Dendritic cell treated with granulocyte-macrophage colony-stimulating factor and Interleukin-4, amounts not matched to agents 40 ng/mL and 50 ng/mL, for 4 days (primary cell): Measurements from ENCODE around the gene CYP1B1.
A peak's percentile ranks its signal among the peaks of the same experiment; 100 is the strongest.

Experiments used
- H3K27ac Mint-ChIP-seq: one replicate; pipeline ENCODE4 v1.8.0; 2022; ENCODE audit warnings: mild to moderate bottlenecking, mixed read lengths
- H3K27me3 Mint-ChIP-seq: one replicate; pipeline ENCODE4 v1.8.0; 2022; ENCODE audit warnings: mild to moderate bottlenecking, mixed read lengths
- H3K36me3 Mint-ChIP-seq: one replicate; pipeline ENCODE4 v1.8.0; 2022; ENCODE audit warnings: low read depth, mixed read lengths
- H3K4me1 Mint-ChIP-seq: one replicate; pipeline ENCODE4 v1.8.0; 2022; ENCODE audit warnings: low read depth, mixed read lengths
- H3K4me3 Mint-ChIP-seq: one replicate; pipeline ENCODE4 v1.8.0; 2022; ENCODE audit warnings: mild to moderate bottlenecking, moderate library complexity, mixed read lengths
- H3K9me3 Mint-ChIP-seq: one replicate; pipeline ENCODE4 v1.8.0; 2022; ENCODE audit warnings: mixed read lengths
- intact Hi-C: fragments of 100-400 bp; cut with micrococcal nuclease; formaldehyde crosslinking; loops from one replicate; pipeline ENCODE4 v1.15.0; 2022

Gene CYP1B1

DNA sequence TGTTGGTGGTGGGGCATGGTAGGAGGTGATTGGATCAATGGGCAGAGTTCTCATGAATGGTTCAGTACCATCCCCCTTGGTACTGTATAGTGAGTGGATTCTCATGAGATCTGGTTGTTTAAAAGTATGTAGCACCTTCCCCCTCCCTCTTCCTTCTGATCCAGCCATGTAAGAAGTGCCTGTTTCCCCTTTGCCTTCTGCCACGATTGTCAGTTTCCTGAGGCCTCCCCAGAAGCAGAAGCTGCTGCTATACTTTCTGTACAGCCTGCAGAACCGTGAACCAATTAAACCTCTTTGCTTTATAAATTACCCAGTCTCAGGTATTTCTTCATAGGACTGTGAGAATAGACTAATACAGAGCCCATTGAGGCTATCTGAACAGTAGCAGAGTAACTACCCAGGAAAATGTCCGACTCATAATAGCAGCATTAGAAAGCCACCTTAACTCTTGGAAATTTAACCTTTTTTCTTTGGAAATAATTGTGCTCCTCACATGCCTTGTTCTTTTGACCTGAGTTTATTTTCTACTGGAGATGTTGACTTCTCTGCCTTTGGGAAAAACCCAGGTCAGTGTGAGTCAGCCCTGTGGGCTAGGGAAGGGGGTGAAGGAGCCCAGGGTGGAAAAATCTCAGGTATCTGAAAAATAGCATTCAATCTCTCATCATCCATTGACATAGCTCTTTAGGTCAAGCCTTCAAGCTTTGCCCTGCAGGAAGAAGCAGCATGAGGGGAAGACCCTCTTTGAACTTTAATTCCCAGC, 18.1 kb downstream of the CYP1B1 start:
- intact Hi-C loops, result no loop called here
- H3K9me3 Mint-ChIP-seq, result no peaks in the 10 kb centered on the region
- H3K27me3 Mint-ChIP-seq, result peaks cover 8% of the 10 kb centered on the region
- no peak overlapping the region for H3K27ac Mint-ChIP-seq
- no peak overlapping the region for H3K4me3 Mint-ChIP-seq
- peaks cover 17% of the 10 kb centered on the region for H3K36me3 Mint-ChIP-seq
- peaks cover 20% of the 10 kb centered on the region for H3K4me1 Mint-ChIP-seq

DNA sequence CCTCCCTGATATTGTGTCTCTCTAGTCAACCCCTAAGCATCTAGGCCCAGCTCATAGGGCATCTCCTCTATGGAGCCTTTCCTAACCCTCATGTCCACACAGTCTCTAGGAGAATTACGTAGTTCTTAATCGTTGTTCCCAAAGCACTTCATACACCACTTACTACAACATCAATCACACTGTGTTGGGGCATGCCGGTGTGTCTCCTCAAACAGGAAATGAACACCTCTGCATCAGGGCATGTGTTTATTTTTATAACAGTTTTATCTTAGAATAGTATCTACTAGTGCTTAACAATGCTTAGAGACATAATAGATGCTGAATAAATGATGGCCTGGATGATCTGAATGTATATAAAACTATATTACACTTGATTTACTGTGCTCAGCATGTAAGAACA, 19.7 kb downstream of the CYP1B1 start:
- peaks cover 12% of the 10 kb centered on the region for H3K4me1 Mint-ChIP-seq
- H3K36me3 Mint-ChIP-seq, result peaks cover under 1% of the 10 kb centered on the region
- H3K4me3 Mint-ChIP-seq, result no peak overlapping the region
- H3K9me3 Mint-ChIP-seq, result no peaks in the 10 kb centered on the region
- intact Hi-C loops, result no loop called here
- no peak overlapping the region for H3K27ac Mint-ChIP-seq
- H3K27me3 Mint-ChIP-seq, result peaks cover 14% of the 10 kb centered on the region

- intact Hi-C loops, result no loop called here
Measured at GRCh38 chr2:38045811-38046210, 30.1 kb downstream of the CYP1B1 start.

DNA sequence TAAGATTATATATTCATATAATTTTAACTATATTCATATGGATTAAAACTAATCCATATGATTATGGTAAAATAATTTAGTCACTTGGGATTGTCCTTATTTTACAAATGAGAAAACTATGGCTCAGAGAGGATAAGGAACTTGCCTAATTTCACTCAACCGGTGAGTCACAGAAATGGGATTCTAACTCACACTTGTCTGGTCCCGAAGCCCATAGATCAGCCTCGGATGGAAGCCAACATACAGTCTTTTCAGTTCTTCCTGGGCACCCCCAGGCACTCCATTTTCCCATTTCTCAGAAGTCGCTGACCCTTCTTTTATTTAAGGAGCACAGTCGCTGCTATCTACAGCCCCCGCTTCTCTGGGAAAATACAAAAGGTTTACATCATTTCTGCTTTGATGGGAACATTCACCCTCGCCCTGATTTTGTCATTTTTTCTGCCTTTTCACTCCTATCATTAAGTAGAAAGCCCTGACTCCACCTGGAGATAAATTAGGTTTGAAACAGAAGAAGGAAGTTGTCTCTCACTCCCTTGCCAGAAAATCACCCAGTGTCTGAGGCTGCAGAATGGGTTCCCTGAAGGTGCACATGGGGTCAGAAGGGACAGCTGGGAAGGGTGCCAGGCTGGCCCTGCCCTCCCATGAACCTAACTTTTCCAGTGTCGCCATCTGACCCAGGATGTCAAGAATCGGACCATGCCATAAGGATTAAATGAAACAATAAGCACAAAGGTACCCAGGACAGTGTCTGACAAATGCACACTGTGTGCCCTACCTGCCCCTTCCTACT, 36.6 kb downstream of the CYP1B1 start:
- Mint-ChIP-seq H3K27me3 (peaks cover 50% of the 10 kb centered on the region), H3K27ac (no peak overlapping the region), H3K4me3 (no peak overlapping the region), H3K36me3 (no peaks in the 10 kb centered on the region), H3K4me1 (peaks cover 23% of the 10 kb centered on the region), H3K9me3 (no peaks in the 10 kb centered on the region)
- intact Hi-C loops, result loop anchor here (5.0 kb wide), 1 partner anchor 37 kb away; no protein-coding TSS in a partner anchor

More at GRCh38 chr2:38045811-38046210, 30.1 kb downstream of the CYP1B1 start:
- Mint-ChIP-seq H3K4me3 (no peak overlapping the region), H3K27me3 (peaks cover 20% of the 10 kb centered on the region), H3K36me3 (no peaks in the 10 kb centered on the region), H3K9me3 (no peaks in the 10 kb centered on the region), H3K4me1 (no peaks in the 10 kb centered on the region), H3K27ac (no peak overlapping the region)

GRCh38 chr2:38038682-38039081, 37.3 kb downstream of the CYP1B1 start:
- Mint-ChIP-seq H3K36me3 (no peaks in the 10 kb centered on the region), H3K27me3 (peaks cover 52% of the 10 kb centered on the region), H3K27ac (no peak overlapping the region), H3K4me1 (peaks cover 23% of the 10 kb centered on the region), H3K9me3 (no peaks in the 10 kb centered on the region), H3K4me3 (peak overlapping the region; percentile 71)
- intact Hi-C loops, result loop anchor here (5.0 kb wide), 1 partner anchor 36 kb away; no protein-coding TSS in a partner anchor

DNA sequence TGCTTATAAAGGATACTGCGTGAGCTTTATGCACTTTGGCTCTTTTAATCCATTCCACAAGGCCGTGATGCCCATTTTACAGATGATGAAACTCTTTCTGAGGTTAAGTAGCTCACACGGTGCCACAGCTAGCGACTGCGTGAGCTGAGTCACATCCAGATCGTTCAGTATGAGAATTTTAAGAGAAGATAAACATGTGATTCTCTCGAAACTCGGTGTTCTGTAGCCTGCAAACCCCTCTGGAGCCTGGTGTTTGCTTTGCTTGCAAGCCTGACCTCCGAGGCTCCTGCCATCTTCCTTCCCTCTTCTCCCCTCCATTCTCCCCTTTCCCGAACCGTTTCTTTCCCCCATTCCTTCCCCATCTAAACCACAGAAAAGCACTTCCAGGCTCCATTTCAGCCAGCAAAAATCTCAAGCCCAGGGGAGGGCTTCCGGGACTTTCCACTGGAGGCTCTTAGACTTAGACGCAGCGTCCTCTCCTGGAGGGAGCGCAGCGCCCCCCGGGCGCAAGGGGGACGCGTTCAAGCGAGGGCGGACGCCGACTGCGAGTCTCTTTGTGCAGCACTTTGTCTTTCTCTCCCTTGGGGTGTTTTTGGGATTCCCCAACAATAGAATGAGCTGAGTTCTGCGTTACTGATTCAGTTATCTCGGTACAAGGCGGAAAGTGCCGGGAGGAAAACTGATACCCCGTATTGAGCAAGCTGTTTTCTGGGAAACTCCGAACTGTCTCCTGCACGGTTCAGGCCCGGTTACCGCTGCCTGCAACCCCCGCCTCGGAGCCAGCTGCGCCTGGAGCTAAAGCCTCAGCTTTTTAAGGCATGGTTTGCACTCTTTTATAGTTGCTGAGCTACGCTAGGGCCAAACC, 38.0 kb downstream of the CYP1B1 start:
- H3K4me1 Mint-ChIP-seq, result peaks cover 23% of the 10 kb centered on the region
- H3K4me3 Mint-ChIP-seq, result peak overlapping the region; percentile 71
- intact Hi-C loops, result loop anchor here (5.0 kb wide), 1 partner anchor 36 kb away; no protein-coding TSS in a partner anchor
- peak overlapping the region; percentile 28 for H3K27ac Mint-ChIP-seq
- no peaks in the 10 kb centered on the region for H3K36me3 Mint-ChIP-seq
- no peaks in the 10 kb centered on the region for H3K9me3 Mint-ChIP-seq
- H3K27me3 Mint-ChIP-seq, result peaks cover 52% of the 10 kb centered on the region

DNA sequence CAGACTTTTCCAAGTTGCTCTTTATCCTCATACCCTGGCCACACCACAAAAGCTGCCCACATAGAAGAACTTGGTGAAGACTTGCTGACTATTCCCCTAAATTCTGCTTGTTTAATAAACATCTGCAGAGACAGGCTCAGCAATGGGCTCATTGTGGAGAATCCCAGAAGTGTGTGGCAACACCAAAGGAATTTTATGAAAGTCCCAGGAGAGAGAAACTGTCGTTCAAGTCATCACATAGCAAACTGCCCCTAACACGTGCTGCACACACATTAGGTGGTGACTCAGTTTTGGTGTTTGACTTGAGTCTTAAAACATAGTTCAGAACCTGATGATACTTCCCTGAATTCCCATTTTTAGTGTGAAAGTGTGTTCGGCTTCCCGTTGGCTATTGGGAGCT, 38.6 kb downstream of the CYP1B1 start:
- Mint-ChIP-seq H3K36me3 (no peaks in the 10 kb centered on the region), H3K27me3 (peaks cover 56% of the 10 kb centered on the region), H3K4me1 (peaks cover 23% of the 10 kb centered on the region), H3K9me3 (no peaks in the 10 kb centered on the region), H3K4me3 (no peak overlapping the region), H3K27ac (no peak overlapping the region)
- intact Hi-C loops, result loop anchor here (5.0 kb wide), 1 partner anchor 35 kb away; no protein-coding TSS in a partner anchor

- Mint-ChIP-seq H3K4me3 (no peak overlapping the region), H3K36me3 (no peaks in the 10 kb centered on the region), H3K4me1 (peaks cover 23% of the 10 kb centered on the region), H3K27ac (no peak overlapping the region), H3K9me3 (no peaks in the 10 kb centered on the region), H3K27me3 (peaks cover 63% of the 10 kb centered on the region)
- intact Hi-C loops, result loop anchor here (5.0 kb wide), 1 partner anchor 34 kb away; no protein-coding TSS in a partner anchor
Measured at GRCh38 chr2:38035968-38036367, 40.0 kb downstream of the CYP1B1 start.

GRCh38 chr2:38033646-38034045, 42.3 kb downstream of the CYP1B1 start:
- no peak overlapping the region for H3K27ac Mint-ChIP-seq
- H3K4me3 Mint-ChIP-seq, result no peak overlapping the region
- H3K9me3 Mint-ChIP-seq, result no peaks in the 10 kb centered on the region
- intact Hi-C loops, result no loop called here
- peaks cover 14% of the 10 kb centered on the region for H3K4me1 Mint-ChIP-seq
- no peaks in the 10 kb centered on the region for H3K36me3 Mint-ChIP-seq
- peaks cover 55% of the 10 kb centered on the region for H3K27me3 Mint-ChIP-seq

DNA sequence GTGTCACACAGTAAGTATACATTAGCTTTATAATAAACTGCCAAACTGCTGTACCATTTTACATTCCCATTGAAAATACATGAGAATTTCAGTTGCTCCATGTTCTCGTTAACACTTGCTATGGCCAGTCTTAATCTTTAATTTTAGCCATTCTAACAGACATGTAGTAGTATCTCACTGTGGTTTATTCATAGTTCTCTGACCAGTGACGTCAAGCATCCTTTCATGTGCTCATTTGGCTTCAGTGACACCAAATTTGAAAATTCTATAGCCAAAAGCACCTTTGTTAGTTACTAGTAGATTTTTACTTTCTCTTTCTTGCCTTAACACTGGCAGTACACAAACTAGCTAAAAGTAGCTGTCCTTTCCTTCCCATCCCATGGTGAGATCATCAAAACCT, 43.0 kb downstream of the CYP1B1 start:
- Mint-ChIP-seq H3K36me3 (no peaks in the 10 kb centered on the region), H3K27me3 (peaks cover 52% of the 10 kb centered on the region), H3K27ac (no peak overlapping the region), H3K9me3 (no peaks in the 10 kb centered on the region), H3K4me3 (no peak overlapping the region), H3K4me1 (peaks cover 9% of the 10 kb centered on the region)
- intact Hi-C loops, result no loop called here

DNA sequence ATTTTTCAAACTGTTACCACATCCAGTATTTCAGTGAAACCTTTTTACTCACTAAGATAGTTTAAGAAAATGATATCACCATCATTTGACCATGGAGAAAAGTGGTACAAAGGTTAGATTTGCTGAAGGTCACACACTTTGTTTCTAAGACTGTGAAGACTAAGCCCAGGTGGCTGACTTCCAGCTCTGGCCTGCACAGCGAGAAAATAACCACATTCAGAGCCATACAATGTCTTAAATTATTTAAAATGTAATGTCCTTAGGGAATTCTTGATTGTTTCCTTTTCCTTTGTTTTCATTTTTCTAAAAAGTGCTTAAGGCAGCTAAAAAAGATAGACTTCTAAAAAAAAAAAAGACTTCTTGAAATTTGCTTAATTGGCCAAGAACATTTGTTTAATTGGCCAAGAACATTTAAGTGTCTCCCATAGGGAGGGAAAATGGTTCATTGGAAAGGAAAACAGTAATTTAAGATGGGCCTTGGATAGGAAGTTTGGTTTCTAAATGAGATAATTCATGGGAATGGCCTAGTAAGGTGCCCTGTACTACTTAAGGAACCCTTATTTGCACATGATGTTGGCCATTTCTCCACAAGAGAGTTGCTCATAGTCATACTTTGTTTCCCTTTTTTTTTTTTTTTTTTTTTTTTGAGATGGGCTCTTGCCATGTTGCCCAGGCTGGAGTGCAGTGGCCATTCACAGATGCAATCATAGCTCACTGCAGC, 45.2 kb downstream of the CYP1B1 start:
- H3K4me3 Mint-ChIP-seq, result no peak overlapping the region
- no peak overlapping the region for H3K27ac Mint-ChIP-seq
- peaks cover 34% of the 10 kb centered on the region for H3K27me3 Mint-ChIP-seq
- H3K36me3 Mint-ChIP-seq, result no peaks in the 10 kb centered on the region
- intact Hi-C loops, result no loop called here
- H3K9me3 Mint-ChIP-seq, result no peaks in the 10 kb centered on the region
- peaks cover 3% of the 10 kb centered on the region for H3K4me1 Mint-ChIP-seq

DNA sequence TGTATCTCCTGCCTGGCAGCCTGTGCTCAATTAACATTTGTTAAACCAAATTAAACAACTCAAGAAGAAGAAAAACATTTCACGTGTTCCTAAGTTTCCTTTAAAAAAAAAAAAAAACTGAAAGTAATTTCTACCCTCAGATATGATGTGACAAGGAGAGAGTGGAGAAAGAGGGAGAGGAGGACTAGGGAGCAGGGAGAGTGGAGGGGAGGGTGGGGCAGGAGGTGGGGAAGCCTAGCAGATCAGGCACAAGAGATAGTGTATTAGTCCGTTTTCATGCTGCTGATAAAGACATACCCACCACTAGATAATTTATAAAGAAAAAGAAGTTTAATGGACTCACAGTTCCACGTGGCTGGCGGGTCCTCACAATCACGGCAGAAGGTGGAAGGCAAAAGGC, 46.4 kb downstream of the CYP1B1 start:
- intact Hi-C loops, result no loop called here
- Mint-ChIP-seq H3K27ac (no peak overlapping the region), H3K9me3 (no peaks in the 10 kb centered on the region), H3K4me3 (no peak overlapping the region), H3K36me3 (no peaks in the 10 kb centered on the region), H3K4me1 (no peaks in the 10 kb centered on the region), H3K27me3 (peaks cover 29% of the 10 kb centered on the region)

DNA sequence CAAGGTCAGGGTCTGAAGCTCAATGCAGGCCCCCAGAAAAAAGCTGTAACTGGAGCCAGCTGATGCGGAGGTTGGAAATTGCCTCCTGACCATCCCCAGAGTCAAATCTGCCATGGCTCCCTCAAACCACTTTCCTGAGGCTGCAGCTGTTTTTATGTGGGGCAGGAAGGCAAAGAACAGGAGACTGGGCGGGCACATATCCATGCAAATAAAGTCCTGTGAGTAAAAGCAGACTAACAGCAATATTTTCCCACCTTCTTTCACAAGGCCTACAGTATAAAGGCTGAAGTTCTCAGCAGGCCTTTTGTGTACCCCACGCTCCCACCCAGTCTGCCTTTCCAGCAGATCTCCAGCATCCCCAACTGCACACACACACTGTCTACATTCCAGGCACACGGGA, 47.1 kb downstream of the CYP1B1 start:
- H3K27me3 Mint-ChIP-seq, result peaks cover 25% of the 10 kb centered on the region
- no peaks in the 10 kb centered on the region for H3K36me3 Mint-ChIP-seq
- no peaks in the 10 kb centered on the region for H3K9me3 Mint-ChIP-seq
- no peak overlapping the region for H3K27ac Mint-ChIP-seq
- intact Hi-C loops, result no loop called here
- H3K4me1 Mint-ChIP-seq, result no peaks in the 10 kb centered on the region
- no peak overlapping the region for H3K4me3 Mint-ChIP-seq
